ENCODE results near the gene PGS1.

GRCh38 chr17:78369791-78370381 is 8.6 kb upstream of the PGS1 start:
- TF ChIP-seq CTCF (conservative IDR thresholded peaks at IDR 0.05 in 1 of 2, IDR thresholded peaks at IDR 0.05 in 1 of 2; ENCODE audit: low read depth in 1 of 2, low read length in 2 of 2) (no peak), EZH2 (IDR thresholded peaks at IDR 0.05; ENCODE audit: low read length, missing control alignments) (no peak)
